K562 (cell line): Measurements from ENCODE around the gene ENTREP1. TPM values are rescaled to one million over a fixed set of nuclear protein-coding genes. Genes with fewer than 3 reads are reported as not detected.
A peak's percentile ranks its signal among the peaks of the same experiment; 100 is the strongest.

Experiments used
- ATAC-seq: fragments of 200-7000 bp; cut with Tn5 transposase; 3 replicates; pipeline ENCODE4 v1.9.1; 2020; ENCODE audit warnings: moderate library complexity
- BruUV-seq: library from RNA; stranded (reverse); fragments of 400-500 nt; replicated peaks from 2 replicates; lab custom pipeline; 2021; lab: Mats Ljungman, UMichigan
- CTCF ChIA-PET: fragments of 300-600 bp; formaldehyde crosslinking; extraction: SDS; loops from one replicate; lab custom pipeline; 2021; ENCODE audit warnings: low intra/inter-chr PET ratio; lab: Yijun Ruan, JAX
- POLR2A ChIA-PET: fragments of 300-600, 350-650 bp; sonication (Branson Sonifier 250); formaldehyde crosslinking; extraction: SDS; loops from one replicate; lab custom pipeline; 2021; ENCODE audit warnings: antibody characterized with exemption, inconsistent platforms; lab: Yijun Ruan, JAX
- DNase-seq, 4 experiments: peaks; one replicate each; pipeline versions ENCODE4 v3.0.0 to v3.0.0-alpha.2; 2011 to 2018; ENCODE audit warnings: low spot score in 3 of 4, mixed read lengths in 3 of 4; ENCODE audit errors: extremely low read depth in 1 of 4
- FAIRE-seq: peaks from 2 replicates; lab custom pipeline; 2011; peaks lifted over from hg19 to GRCh38; lab: Jason Lieb, UNC
- H2AFZ ChIP-seq: 2 replicates; pipeline ENCODE4 v1.6.0; 2011; ENCODE audit warnings: low read depth, low read length, control low read depth, inconsistent platforms
- H3K27ac ChIP-seq: fragments of 200-600 bp; 3 replicates; pipeline ENCODE4 v1.8.0; 2011; ENCODE audit warnings: low read depth, mild to moderate bottlenecking, control low read depth, inconsistent platforms, low read length, moderate library complexity, mixed read lengths; ENCODE audit errors: extremely low read depth
- H3K27me3 ChIP-seq, 2 experiments: fragments of 300-600 bp in 1 of 2; 2 replicates in 1 of 2; 3 replicates in 1 of 2; pipeline versions ENCODE4 v1.6.0 to v1.8.0; 2011; ENCODE audit warnings: inconsistent platforms in 2 of 2, low read length in 2 of 2, mild to moderate bottlenecking in 1 of 2, mixed read lengths in 1 of 2, moderate library complexity in 1 of 2; ENCODE audit not compliant: control insufficient read depth in 2 of 2, insufficient read depth in 2 of 2
- H3K36me3 ChIP-seq: fragments of 300-600 bp; 3 replicates; pipeline ENCODE4 v1.8.0; 2011; ENCODE audit warnings: mild to moderate bottlenecking, low read length, inconsistent platforms; ENCODE audit not compliant: control insufficient read depth, insufficient read depth
- H3K4me1 ChIP-seq, 2 experiments: fragments of 200-600 bp in 1 of 2; replicated peaks in 1 of 2; 2 replicates in 1 of 2; 3 replicates in 1 of 2; pipeline versions ENCODE4 v1.5.1 to v1.8.0; 2011; ENCODE audit warnings: inconsistent platforms in 2 of 2, low read length in 2 of 2, mild to moderate bottlenecking in 1 of 2, mixed read lengths in 1 of 2, moderate library complexity in 1 of 2; ENCODE audit not compliant: control insufficient read depth in 2 of 2, insufficient read depth in 2 of 2
- H3K4me2 ChIP-seq: 2 replicates; pipeline ENCODE4 v1.6.1; 2011; ENCODE audit warnings: low read length, control low read depth, inconsistent platforms, mixed read lengths; ENCODE audit not compliant: insufficient read depth
- H3K4me3 ChIP-seq: fragments of 200-600 bp; sonication (generic), shearing (Covaris generic); 2 replicates; pipeline ENCODE4 v1.5.1; 2016; ENCODE audit warnings: control low read depth, inconsistent platforms
- H3K79me2 ChIP-seq: fragments of 200-600 bp; 3 replicates; pipeline ENCODE4 v1.8.0; 2011; ENCODE audit warnings: low read length, inconsistent platforms; ENCODE audit not compliant: control insufficient read depth, insufficient read depth
- H3K9ac ChIP-seq, 2 experiments: 2 replicates each; pipeline versions ENCODE4 v1.6.0 to v1.6.1; 2011; ENCODE audit warnings: low read depth in 2 of 2, low read length in 2 of 2, control low read depth in 1 of 2, inconsistent platforms in 1 of 2, mild to moderate bottlenecking in 1 of 2, mixed read lengths in 1 of 2; ENCODE audit not compliant: insufficient read depth in 1 of 2
- H3K9me1 ChIP-seq: one replicate; pipeline ENCODE4 v1.6.0; 2011; ENCODE audit warnings: inconsistent platforms, mild to moderate bottlenecking, low read length, moderate library complexity; ENCODE audit not compliant: control insufficient read depth, insufficient read depth
- H3K9me3 ChIP-seq: replicated peaks from 2 replicates; pipeline ENCODE4 v1.5.1; 2011; ENCODE audit warnings: low read depth, low read length, inconsistent platforms; ENCODE audit not compliant: control insufficient read depth, insufficient read depth
- H4K20me1 ChIP-seq: replicated peaks from 2 replicates; pipeline ENCODE4 v1.6.1; 2011; ENCODE audit warnings: low read length, inconsistent platforms, mixed read lengths; ENCODE audit not compliant: control insufficient read depth, insufficient read depth
- RAD21 ChIP-seq, 2 experiments: fragments of 250-450 bp in 1 of 2; fragments of 450-650 bp in 1 of 2; sonication (Bioruptor Pico) in 1 of 2; formaldehyde crosslinking in 1 of 2; IDR thresholded peaks in 1 of 2; conservative IDR thresholded peaks in 1 of 2; 2 replicates each; pipeline versions ENCODE4 v1.4.0 to v1.8.0; 2020 to 2022; ENCODE audit warnings: mild to moderate bottlenecking in 2 of 2, moderate library complexity in 1 of 2
- RBM14 ChIP-seq: fragments of 200-400 bp; formaldehyde crosslinking; IDR thresholded peaks from 2 replicates; pipeline ENCODE4 v1.6.1; 2018; ENCODE audit warnings: low read depth, mild to moderate bottlenecking, low read length, moderate library complexity, borderline replicate concordance; ENCODE audit not compliant: insufficient read depth
- TBL1XR1 ChIP-seq, 2 experiments: IDR thresholded peaks; 2 replicates each; pipeline ENCODE4 v1.6.1; 2012; ENCODE audit warnings: improper control_type of control experiment in 2 of 2, low read length in 2 of 2, mild to moderate bottlenecking in 1 of 2
- THRAP3 ChIP-seq: fragments of 450-650 bp; IDR thresholded peaks from 2 replicates; pipeline ENCODE4 v1.6.1; 2016; ENCODE audit warnings: mild to moderate bottlenecking, inconsistent platforms, borderline replicate concordance
- WGBS: fragments of 100-300 bp; shearing (Covaris generic); methylation state at CpG from one replicate; pipeline ENCODE4 v1.1.6; 2016; ENCODE audit warnings: low coverage, mixed read lengths; ENCODE audit not compliant: insufficient coverage; ENCODE audit errors: missing lambda C conversion rate; 5-methylcytosine and 5-hydroxymethylcytosine counted together
- in situ Hi-C: fragments of 300-500 bp; cut with MboI; formaldehyde crosslinking; loops from 4 replicates; pipeline ENCODE4 v1.15.0; 2018; ENCODE audit warnings: inconsistent platforms, mixed read lengths
- intact Hi-C: fragments of 100-400 bp; cut with micrococcal nuclease; formaldehyde crosslinking; loops from 2 replicates; pipeline ENCODE4 v1.14.2; 2022
- polyA plus RNA-seq, 8 experiments: library from polyadenylated mRNA; depleted of rRNA in 4 of 8; stranded (reverse) in 5 of 8; unstranded in 3 of 8; fragments of >200 nt; fragmentation: Nextera tagmentation in 2 of 8; fragmentation: Illumina TruSeq in 1 of 8; extraction: Ambion mirVana in 2 of 8; extraction: Trizol in 1 of 8; gene quantifications; 2 replicates each; pipeline versions ENCODE4 v1.2.1 to v1.2.3, GENCODE V29; 2011 to 2014; ENCODE audit warnings: inconsistent platforms in 1 of 8, missing spikeins in 1 of 8
- total RNA-seq, 7 experiments: library from RNA; depleted of rRNA in 6 of 7; stranded (reverse); fragments of >200 nt in 6 of 7; fragmentation: Illumina TruSeq in 2 of 7; extraction: Trizol in 2 of 7; gene quantifications; 2 replicates each; pipeline versions ENCODE4 v1.2.1 to v1.2.3, GENCODE V29; 2011 to 2021; ENCODE audit warnings: low replicate concordance in 1 of 7
- TF ChIP-seq, protein P1 (sequence below): sonication (generic); formaldehyde crosslinking; IDR thresholded peaks from 2 replicates; pipeline ENCODE4 v1.9.0; 2022; ENCODE audit warnings: mild to moderate bottlenecking, missing genetic modification reagents
- TF ChIP-seq, protein P2 (sequence below): fragments of 250-450 bp; sonication (Bioruptor Pico); IDR thresholded peaks from 2 replicates; pipeline ENCODE4 v1.5.0; 2020; ENCODE audit warnings: mild to moderate bottlenecking, borderline replicate concordance
- TF ChIP-seq, protein P3 (sequence below), 3 experiments: IDR thresholded peaks in 2 of 3; conservative IDR thresholded peaks in 1 of 3; 2 replicates each; pipeline ENCODE4 v1.5.1; 2011 to 2012; ENCODE audit warnings: low read length in 3 of 3, mild to moderate bottlenecking in 3 of 3, control low read depth in 2 of 3, improper control_type of control experiment in 1 of 3, inconsistent platforms in 1 of 3, low read depth in 1 of 3, mixed read lengths in 1 of 3, moderate library complexity in 1 of 3; ENCODE audit not compliant: insufficient read depth in 2 of 3
- TF ChIP-seq, protein P4 (sequence below): fragments of 200-800 bp; sonication (Bioruptor generic); IDR thresholded peaks from 2 replicates; pipeline ENCODE4 v1.6.1; 2016; ENCODE audit warnings: missing genetic modification characterization, missing compliant biosample characterization

ENTREP1 gene
- total and polyA plus RNA-seq, 9 of the 15 experiments (the other 6 are each of a cell fraction or from before 2014, with no cell fraction given) = not detected

DNA sequence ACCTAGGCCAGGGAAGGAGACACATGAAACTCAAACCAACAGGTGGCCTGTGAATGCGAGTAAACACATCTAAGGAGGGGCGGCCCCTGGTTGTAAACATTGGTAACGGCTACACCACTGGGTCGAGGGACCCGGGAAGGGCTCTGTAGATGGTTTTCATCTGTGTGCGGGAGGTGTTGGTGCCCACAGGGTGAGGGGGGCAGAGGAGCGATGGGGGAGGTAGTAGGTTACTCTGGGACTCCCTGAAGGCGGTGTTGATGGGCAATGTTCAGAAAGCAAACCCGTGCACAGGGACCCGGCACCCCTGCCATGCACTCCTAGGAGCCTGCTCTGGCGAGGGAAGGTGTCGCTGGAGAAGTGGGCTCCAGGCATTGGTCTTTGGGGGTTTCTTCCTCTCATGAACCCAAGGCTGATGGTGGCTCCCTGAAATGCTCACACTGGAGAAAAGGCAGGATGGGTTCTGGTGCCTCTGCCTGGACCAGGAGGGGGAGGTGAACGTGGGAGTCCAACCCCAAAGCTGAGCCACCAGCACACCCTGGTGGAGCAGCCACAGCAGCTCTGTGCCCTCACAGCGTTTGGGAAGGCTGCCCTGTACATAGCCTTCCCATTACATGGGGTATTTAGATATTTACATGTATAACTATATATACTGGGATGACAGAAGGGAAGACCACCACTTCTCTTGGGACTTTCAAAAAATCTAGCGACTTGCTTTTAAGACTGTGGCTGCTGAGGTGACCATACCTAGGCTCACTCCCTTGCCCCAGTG is 103.2 kb downstream of the ENTREP1 start:
- no peaks in the 10 kb centered on the region for H3K9me3 ChIP-seq
- FAIRE-seq (no peak), ATAC-seq (no peak), DNase-seq (no peak)
- H3K4me1 ChIP-seq = no peaks in the 10 kb centered on the region
- peaks cover 2 to 22% of the 10 kb centered on the region in 2 experiments; a peak in 2 of 5 replicates for H3K27me3 ChIP-seq
- 3% methylated on average over 10 of the region's 15 CpGs for WGBS
- no peak overlapping the region for H2AFZ ChIP-seq
- no peaks in the 10 kb centered on the region for H3K79me2 ChIP-seq
- no peak overlapping the region for H3K4me3 ChIP-seq
- POLR2A ChIA-PET = no interaction called here
- H3K4me2 ChIP-seq = no peak overlapping the region
- intact Hi-C loops = no loop called here
- H3K9me1 ChIP-seq = no peaks in the 10 kb centered on the region
- no peak overlapping the region for H3K9ac ChIP-seq
- H3K27ac ChIP-seq = no peak overlapping the region
- no peaks in the 10 kb centered on the region for H4K20me1 ChIP-seq
- CTCF ChIA-PET = no interaction called here
- in situ Hi-C loops = loop anchor here (10.0 to 25.0 kb wide), 2 partner anchors 507 to 684 kb away; no protein-coding TSS in a partner anchor
- no TSS peak for BruUV-seq
- H3K36me3 ChIP-seq = no peaks in the 10 kb centered on the region
- TF ChIP-seq, protein P1, sequence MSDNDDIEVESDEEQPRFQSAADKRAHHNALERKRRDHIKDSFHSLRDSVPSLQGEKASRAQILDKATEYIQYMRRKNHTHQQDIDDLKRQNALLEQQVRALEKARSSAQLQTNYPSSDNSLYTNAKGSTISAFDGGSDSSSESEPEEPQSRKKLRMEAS (CRISPR knock-in tag) = no peak
- TF ChIP-seq, protein P2, sequence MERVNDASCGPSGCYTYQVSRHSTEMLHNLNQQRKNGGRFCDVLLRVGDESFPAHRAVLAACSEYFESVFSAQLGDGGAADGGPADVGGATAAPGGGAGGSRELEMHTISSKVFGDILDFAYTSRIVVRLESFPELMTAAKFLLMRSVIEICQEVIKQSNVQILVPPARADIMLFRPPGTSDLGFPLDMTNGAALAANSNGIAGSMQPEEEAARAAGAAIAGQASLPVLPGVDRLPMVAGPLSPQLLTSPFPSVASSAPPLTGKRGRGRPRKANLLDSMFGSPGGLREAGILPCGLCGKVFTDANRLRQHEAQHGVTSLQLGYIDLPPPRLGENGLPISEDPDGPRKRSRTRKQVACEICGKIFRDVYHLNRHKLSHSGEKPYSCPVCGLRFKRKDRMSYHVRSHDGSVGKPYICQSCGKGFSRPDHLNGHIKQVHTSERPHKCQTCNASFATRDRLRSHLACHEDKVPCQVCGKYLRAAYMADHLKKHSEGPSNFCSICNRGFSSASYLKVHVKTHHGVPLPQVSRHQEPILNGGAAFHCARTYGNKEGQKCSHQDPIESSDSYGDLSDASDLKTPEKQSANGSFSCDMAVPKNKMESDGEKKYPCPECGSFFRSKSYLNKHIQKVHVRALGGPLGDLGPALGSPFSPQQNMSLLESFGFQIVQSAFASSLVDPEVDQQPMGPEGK (CRISPR knock-in tag) = no peak
- 0 out of 4 replicates have a peak, but pooled peaks of 1 of the 2 experiments have one; percentile 7 for TF ChIP-seq RAD21 (CRISPR knock-in tag; conservative IDR thresholded peaks at IDR 0.05 in 1 of 2, IDR thresholded peaks at IDR 0.05 in 1 of 2)
- no peak for TF ChIP-seq TBL1XR1 (IDR thresholded peaks at IDR 0.05; ENCODE audit: low read length in 2 of 2)
- TF ChIP-seq THRAP3 = no peak
- TF ChIP-seq, protein P3, sequence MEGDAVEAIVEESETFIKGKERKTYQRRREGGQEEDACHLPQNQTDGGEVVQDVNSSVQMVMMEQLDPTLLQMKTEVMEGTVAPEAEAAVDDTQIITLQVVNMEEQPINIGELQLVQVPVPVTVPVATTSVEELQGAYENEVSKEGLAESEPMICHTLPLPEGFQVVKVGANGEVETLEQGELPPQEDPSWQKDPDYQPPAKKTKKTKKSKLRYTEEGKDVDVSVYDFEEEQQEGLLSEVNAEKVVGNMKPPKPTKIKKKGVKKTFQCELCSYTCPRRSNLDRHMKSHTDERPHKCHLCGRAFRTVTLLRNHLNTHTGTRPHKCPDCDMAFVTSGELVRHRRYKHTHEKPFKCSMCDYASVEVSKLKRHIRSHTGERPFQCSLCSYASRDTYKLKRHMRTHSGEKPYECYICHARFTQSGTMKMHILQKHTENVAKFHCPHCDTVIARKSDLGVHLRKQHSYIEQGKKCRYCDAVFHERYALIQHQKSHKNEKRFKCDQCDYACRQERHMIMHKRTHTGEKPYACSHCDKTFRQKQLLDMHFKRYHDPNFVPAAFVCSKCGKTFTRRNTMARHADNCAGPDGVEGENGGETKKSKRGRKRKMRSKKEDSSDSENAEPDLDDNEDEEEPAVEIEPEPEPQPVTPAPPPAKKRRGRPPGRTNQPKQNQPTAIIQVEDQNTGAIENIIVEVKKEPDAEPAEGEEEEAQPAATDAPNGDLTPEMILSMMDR (IDR thresholded peaks at IDR 0.05 in 2 of 3, conservative IDR thresholded peaks at IDR 0.05 in 1 of 3; ENCODE audit: insufficient read depth in 2 of 3, low read depth in 1 of 3, low read length in 3 of 3) = 0 out of 6 replicates have a peak, but pooled peaks of 1 of the 3 experiments have one; percentile 14
- TF ChIP-seq RBM14 = no peak
- TF ChIP-seq, protein P4, sequence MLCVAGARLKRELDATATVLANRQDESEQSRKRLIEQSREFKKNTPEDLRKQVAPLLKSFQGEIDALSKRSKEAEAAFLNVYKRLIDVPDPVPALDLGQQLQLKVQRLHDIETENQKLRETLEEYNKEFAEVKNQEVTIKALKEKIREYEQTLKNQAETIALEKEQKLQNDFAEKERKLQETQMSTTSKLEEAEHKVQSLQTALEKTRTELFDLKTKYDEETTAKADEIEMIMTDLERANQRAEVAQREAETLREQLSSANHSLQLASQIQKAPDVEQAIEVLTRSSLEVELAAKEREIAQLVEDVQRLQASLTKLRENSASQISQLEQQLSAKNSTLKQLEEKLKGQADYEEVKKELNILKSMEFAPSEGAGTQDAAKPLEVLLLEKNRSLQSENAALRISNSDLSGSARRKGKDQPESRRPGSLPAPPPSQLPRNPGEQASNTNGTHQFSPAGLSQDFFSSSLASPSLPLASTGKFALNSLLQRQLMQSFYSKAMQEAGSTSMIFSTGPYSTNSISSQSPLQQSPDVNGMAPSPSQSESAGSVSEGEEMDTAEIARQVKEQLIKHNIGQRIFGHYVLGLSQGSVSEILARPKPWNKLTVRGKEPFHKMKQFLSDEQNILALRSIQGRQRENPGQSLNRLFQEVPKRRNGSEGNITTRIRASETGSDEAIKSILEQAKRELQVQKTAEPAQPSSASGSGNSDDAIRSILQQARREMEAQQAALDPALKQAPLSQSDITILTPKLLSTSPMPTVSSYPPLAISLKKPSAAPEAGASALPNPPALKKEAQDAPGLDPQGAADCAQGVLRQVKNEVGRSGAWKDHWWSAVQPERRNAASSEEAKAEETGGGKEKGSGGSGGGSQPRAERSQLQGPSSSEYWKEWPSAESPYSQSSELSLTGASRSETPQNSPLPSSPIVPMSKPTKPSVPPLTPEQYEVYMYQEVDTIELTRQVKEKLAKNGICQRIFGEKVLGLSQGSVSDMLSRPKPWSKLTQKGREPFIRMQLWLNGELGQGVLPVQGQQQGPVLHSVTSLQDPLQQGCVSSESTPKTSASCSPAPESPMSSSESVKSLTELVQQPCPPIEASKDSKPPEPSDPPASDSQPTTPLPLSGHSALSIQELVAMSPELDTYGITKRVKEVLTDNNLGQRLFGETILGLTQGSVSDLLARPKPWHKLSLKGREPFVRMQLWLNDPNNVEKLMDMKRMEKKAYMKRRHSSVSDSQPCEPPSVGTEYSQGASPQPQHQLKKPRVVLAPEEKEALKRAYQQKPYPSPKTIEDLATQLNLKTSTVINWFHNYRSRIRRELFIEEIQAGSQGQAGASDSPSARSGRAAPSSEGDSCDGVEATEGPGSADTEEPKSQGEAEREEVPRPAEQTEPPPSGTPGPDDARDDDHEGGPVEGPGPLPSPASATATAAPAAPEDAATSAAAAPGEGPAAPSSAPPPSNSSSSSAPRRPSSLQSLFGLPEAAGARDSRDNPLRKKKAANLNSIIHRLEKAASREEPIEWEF (CRISPR knock-in tag) = no peak
